Tibial nerve (tissue), 4 donors: ENCODE results near the gene METTL22.

Experiments
- EP300 ChIP-seq, 2 donors: sonication (generic); formaldehyde crosslinking; IDR thresholded peaks; one replicate each; pipeline ENCODE4 v1.6.1; 2017; ENCODE audit warnings: antibody characterized with exemption in 2 of 2, mild to moderate bottlenecking in 1 of 2
- TF ChIP-seq, protein P1 (sequence below), 5 experiments: fragments of 200-600 bp in 3 of 5; fragments of 450-650 bp in 2 of 5; sonication (generic) in 3 of 5; IDR thresholded peaks; one replicate each; pipeline ENCODE4 v1.5.1; 2016 to 2019; ENCODE audit warnings: antibody characterized with exemption in 5 of 5, mild to moderate bottlenecking in 3 of 5, moderate library complexity in 2 of 5

DNA sequence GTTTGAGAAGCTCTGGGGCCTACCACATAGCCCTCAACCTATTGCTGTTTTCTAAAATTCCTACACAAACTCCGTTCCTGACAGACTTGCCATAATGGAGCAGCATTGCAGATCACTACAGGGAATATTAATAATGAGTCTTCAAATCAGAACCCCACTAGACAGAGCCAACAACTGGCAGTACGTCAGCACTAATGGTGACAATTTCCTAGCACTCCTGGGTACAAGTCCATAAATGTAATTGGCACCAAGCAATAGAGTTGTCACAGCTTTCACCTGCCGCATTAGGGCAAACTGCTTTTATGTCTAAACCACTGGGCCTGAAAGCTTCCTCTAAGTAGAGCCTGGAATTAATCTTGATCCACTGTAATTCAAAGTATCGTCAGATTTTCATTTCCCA, 27.4 kb downstream of the METTL22 start:
- TF ChIP-seq, protein P1, sequence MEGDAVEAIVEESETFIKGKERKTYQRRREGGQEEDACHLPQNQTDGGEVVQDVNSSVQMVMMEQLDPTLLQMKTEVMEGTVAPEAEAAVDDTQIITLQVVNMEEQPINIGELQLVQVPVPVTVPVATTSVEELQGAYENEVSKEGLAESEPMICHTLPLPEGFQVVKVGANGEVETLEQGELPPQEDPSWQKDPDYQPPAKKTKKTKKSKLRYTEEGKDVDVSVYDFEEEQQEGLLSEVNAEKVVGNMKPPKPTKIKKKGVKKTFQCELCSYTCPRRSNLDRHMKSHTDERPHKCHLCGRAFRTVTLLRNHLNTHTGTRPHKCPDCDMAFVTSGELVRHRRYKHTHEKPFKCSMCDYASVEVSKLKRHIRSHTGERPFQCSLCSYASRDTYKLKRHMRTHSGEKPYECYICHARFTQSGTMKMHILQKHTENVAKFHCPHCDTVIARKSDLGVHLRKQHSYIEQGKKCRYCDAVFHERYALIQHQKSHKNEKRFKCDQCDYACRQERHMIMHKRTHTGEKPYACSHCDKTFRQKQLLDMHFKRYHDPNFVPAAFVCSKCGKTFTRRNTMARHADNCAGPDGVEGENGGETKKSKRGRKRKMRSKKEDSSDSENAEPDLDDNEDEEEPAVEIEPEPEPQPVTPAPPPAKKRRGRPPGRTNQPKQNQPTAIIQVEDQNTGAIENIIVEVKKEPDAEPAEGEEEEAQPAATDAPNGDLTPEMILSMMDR (IDR thresholded peaks at IDR 0.05): no peak
- TF ChIP-seq EP300 (IDR thresholded peaks at IDR 0.05): no peak
